NCI-H748 (cell line): ENCODE measurements around the gene HDAC10.
"Not testable (repeated sequence)": the region's sequence is repeated elsewhere in the genome, so short reads cannot be mapped to it uniquely, and the experiment has no call there.

Experiments used
- DNase-seq: peaks from one replicate; lab custom pipeline; 2025; ENCODE audit not compliant: unreplicated experiment; lab: John Stamatoyannopoulos, UW

The HDAC10 gene

GRCh38 chr22:50285568-50286229, 34.6 kb upstream of the HDAC10 start:
- no peak for DNase-seq

- DNase-seq = no peak
Observed at GRCh38 chr22:50284479-50284878, 33.4 kb upstream of the HDAC10 start.

- DNase-seq = no peak
Observed at GRCh38 chr22:50283821-50284220, 32.8 kb upstream of the HDAC10 start.

- DNase-seq = no peak
Observed at GRCh38 chr22:50282361-50283155, 31.5 kb upstream of the HDAC10 start.

GRCh38 chr22:50281957-50282356, 30.9 kb upstream of the HDAC10 start:
- DNase-seq = no peak

- DNase-seq = no peak
Observed at GRCh38 chr22:50281384-50281760, 30.3 kb upstream of the HDAC10 start.

GRCh38 chr22:50280708-50281383, 29.8 kb upstream of the HDAC10 start:
- no peak for DNase-seq

- DNase-seq = no peak
Observed at GRCh38 chr22:50280022-50280707, 29.1 kb upstream of the HDAC10 start.

- DNase-seq = no peak
Observed at GRCh38 chr22:50278956-50279619, 28.0 kb upstream of the HDAC10 start.

- no peak for DNase-seq
Observed at GRCh38 chr22:50278461-50278860, 27.4 kb upstream of the HDAC10 start.

GRCh38 chr22:50277761-50278160, 26.7 kb upstream of the HDAC10 start:
- no peak for DNase-seq

GRCh38 chr22:50276143-50276542, 25.1 kb upstream of the HDAC10 start:
- DNase-seq = peak; percentile 23

- DNase-seq = no peak
Observed at GRCh38 chr22:50275181-50276055, 24.4 kb upstream of the HDAC10 start.

- no peak for DNase-seq
Observed at GRCh38 chr22:50274771-50275170, 23.7 kb upstream of the HDAC10 start.

- DNase-seq = peak; percentile 59
Observed at GRCh38 chr22:50274311-50274710, 23.2 kb upstream of the HDAC10 start.

GRCh38 chr22:50273781-50274180, 22.7 kb upstream of the HDAC10 start:
- not testable (repeated sequence) for DNase-seq

GRCh38 chr22:50273352-50273751, 22.3 kb upstream of the HDAC10 start:
- not testable (repeated sequence) for DNase-seq

GRCh38 chr22:50272044-50272802, 21.2 kb upstream of the HDAC10 start:
- DNase-seq = peak; percentile 43

GRCh38 chr22:50271519-50271970, 20.5 kb upstream of the HDAC10 start:
- DNase-seq = peak; percentile 89
